Prostate gland (tissue), 2 donors: ENCODE results near the gene NEK7.

Experiments
- POLR2A ChIP-seq: fragments of 450-650 bp; IDR thresholded peaks from one replicate; pipeline ENCODE4 v1.6.1; 2016; ENCODE audit warnings: antibody characterized with exemption, mild to moderate bottlenecking
- POLR2AphosphoS5 ChIP-seq: sonication (generic); formaldehyde crosslinking; IDR thresholded peaks from one replicate; pipeline ENCODE4 v1.6.1; 2017; ENCODE audit warnings: antibody characterized with exemption
- TF ChIP-seq, protein P1 (sequence below), 4 experiments: fragments of 200-600 bp in 2 of 4; fragments of 450-650 bp in 2 of 4; sonication (generic) in 2 of 4; IDR thresholded peaks; 1 replicate in 3 of 4; 2 replicates in 1 of 4; pipeline ENCODE4 v1.5.1; 2016 to 2019; ENCODE audit warnings: antibody characterized with exemption in 4 of 4, mild to moderate bottlenecking in 2 of 4, moderate library complexity in 2 of 4

DNA sequence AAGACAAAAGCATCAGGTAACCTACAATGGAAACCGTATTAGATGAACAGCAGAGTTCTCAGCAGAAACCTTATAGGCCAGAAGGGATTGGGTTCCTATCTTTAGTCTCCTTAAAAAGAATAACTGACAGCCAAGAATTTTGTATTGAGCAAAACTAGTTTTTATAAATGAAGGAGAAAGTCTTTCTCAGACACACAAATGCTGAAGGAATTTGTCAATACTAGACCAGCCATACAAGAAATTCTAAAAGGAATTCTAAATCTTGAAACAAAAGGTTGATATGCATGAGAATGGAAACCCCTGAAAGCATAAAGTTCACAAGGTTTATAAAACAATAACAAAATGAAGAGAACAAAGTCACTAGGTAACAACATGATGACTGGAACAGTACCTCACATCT, 58.1 kb downstream of the NEK7 start:
- TF ChIP-seq POLR2A, result no peak
- TF ChIP-seq, protein P1, sequence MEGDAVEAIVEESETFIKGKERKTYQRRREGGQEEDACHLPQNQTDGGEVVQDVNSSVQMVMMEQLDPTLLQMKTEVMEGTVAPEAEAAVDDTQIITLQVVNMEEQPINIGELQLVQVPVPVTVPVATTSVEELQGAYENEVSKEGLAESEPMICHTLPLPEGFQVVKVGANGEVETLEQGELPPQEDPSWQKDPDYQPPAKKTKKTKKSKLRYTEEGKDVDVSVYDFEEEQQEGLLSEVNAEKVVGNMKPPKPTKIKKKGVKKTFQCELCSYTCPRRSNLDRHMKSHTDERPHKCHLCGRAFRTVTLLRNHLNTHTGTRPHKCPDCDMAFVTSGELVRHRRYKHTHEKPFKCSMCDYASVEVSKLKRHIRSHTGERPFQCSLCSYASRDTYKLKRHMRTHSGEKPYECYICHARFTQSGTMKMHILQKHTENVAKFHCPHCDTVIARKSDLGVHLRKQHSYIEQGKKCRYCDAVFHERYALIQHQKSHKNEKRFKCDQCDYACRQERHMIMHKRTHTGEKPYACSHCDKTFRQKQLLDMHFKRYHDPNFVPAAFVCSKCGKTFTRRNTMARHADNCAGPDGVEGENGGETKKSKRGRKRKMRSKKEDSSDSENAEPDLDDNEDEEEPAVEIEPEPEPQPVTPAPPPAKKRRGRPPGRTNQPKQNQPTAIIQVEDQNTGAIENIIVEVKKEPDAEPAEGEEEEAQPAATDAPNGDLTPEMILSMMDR (IDR thresholded peaks at IDR 0.05), result no peak
- no peak for TF ChIP-seq POLR2AphosphoS5
